Spinal cord (tissue), 10 donors: Measurements from ENCODE around the gene NR2F2. TPM values are rescaled to one million over a fixed set of nuclear protein-coding genes. Genes with fewer than 3 reads are reported as not detected.

Experiments
- DNase-seq, 6 donors: peaks; one replicate each; pipeline versions ENCODE4 v3.0.0 to v3.0.0-alpha.2; 2013 to 2015; ENCODE audit warnings: low spot score in 6 of 6, low read depth in 4 of 6
- H3K27ac ChIP-seq: one replicate; pipeline ENCODE4 v1.5.1; 2013; ENCODE audit warnings: low read depth, low read length, control low read depth
- H3K27me3 ChIP-seq: one replicate; pipeline ENCODE4 v1.6.1; 2013; ENCODE audit warnings: low read length; ENCODE audit not compliant: control insufficient read depth, insufficient read depth
- H3K36me3 ChIP-seq: one replicate; pipeline ENCODE4 v1.6.1; 2013; ENCODE audit warnings: low read length; ENCODE audit not compliant: control insufficient read depth, insufficient read depth
- H3K4me1 ChIP-seq: one replicate; pipeline ENCODE4 v1.6.1; 2013; ENCODE audit warnings: low read length; ENCODE audit not compliant: control insufficient read depth, insufficient read depth
- H3K4me3 ChIP-seq: one replicate; pipeline ENCODE4 v1.5.1; 2013; ENCODE audit warnings: low read depth, low read length, control low read depth
- H3K9me3 ChIP-seq: one replicate; pipeline ENCODE4 v1.6.1; 2013; ENCODE audit warnings: low read length; ENCODE audit not compliant: control insufficient read depth, insufficient read depth
- WGBS: methylation state at CpG from one replicate; pipeline ENCODE4 v1.1.5; 2013; ENCODE audit warnings: missing lambda C conversion rate; ENCODE audit not compliant: insufficient coverage; 5-methylcytosine and 5-hydroxymethylcytosine counted together
- polyA plus RNA-seq, 2 donors: library from polyadenylated mRNA; unstranded; fragments of 120-200 nt; gene quantifications; one replicate each; pipeline ENCODE4 v1.2.1, GENCODE V29; 2013; ENCODE audit not compliant: insufficient read length in 2 of 2
- total RNA-seq, 2 donors: library from RNA; depleted of rRNA in 1 of 2; stranded (reverse); fragments of 120-200 nt in 1 of 2; fragments of >200 nt in 1 of 2; gene quantifications; one replicate each; pipeline versions ENCODE4 v1.2.3 to v1.2.4, GENCODE V29; 2013 to 2014
- donor health status: healthy.

Gene NR2F2
- total and polyA plus RNA-seq, 4 donors = 21.4 to 96.9 (median 67.6) TPM

DNA sequence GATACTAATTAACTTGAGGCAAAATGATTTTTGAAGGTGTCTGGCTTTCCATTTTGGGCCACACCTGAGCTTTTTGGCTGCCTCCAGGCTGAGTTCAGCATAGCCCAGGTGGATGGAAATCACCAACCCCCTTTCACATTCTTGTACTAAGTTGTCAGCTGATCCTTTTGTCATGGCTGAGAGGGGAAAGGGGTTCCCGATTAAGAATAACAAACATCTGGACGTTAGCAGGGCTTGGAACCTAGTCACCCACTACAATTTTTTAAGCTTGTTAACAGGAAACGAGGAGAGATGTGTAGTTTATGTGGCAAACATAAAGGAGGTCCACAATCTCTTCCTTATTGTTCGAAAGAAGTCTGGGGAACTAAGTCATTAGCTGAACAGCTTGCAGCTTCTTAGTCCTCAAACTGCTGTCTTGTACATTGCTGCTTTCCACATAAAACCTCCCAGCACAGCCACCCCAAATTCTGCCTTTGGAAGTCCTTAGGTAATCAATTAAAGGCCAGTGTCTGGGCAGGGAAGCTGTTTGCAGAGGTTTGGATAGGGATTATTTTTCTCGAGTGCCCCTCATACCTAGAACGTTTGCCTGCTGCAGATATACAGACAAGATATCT is 5.0 kb downstream of the NR2F2 start:
- WGBS = no CpG with 5 or more reads among the region's 6 CpGs
- H3K27ac ChIP-seq = peak overlapping the region; percentile 89
- peaks cover 21% of the 10 kb centered on the region for H3K36me3 ChIP-seq
- H3K4me3 ChIP-seq = peak overlapping the region; percentile 88
- H3K4me1 ChIP-seq = peaks cover 21% of the 10 kb centered on the region
- peaks cover 5% of the 10 kb centered on the region for H3K27me3 ChIP-seq
- peak in 1 of 6 donors; percentile 48 for DNase-seq
- no peaks in the 10 kb centered on the region for H3K9me3 ChIP-seq

DNA sequence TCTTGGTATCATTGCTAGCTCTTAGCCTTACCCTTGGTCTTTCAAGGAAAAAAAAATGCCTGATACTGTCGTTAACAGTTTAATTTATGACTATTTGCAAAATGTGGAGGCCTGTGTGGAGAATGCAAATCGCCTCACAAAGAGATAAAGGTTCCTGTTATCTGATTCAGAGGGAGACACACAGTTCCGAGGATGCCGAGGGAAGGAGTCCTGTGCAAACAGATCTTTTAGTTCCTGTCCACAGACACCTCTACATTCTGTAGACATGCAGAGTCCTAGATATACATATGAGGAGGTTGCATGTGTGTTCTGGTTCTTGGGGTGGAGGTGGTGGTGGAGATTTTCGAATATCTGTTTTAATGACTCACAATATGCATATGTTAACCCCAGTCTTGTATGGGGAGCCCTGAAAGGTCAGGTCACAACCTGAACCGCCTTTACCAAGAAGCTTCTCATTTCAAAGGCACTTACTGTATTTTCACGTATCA is 5.7 kb downstream of the NR2F2 start:
- Histone ChIP-seq H3K36me3 (peaks cover 21% of the 10 kb centered on the region), H3K4me1 (peaks cover 21% of the 10 kb centered on the region), H3K27me3 (peaks cover 5% of the 10 kb centered on the region), H3K27ac (peak overlapping the region; percentile 89), H3K9me3 (no peaks in the 10 kb centered on the region), H3K4me3 (peak overlapping the region; percentile 88)
- WGBS = 18% methylated on average over 3 of the region's 7 CpGs
- peak in 1 of 6 donors; percentile 65 for DNase-seq

DNA sequence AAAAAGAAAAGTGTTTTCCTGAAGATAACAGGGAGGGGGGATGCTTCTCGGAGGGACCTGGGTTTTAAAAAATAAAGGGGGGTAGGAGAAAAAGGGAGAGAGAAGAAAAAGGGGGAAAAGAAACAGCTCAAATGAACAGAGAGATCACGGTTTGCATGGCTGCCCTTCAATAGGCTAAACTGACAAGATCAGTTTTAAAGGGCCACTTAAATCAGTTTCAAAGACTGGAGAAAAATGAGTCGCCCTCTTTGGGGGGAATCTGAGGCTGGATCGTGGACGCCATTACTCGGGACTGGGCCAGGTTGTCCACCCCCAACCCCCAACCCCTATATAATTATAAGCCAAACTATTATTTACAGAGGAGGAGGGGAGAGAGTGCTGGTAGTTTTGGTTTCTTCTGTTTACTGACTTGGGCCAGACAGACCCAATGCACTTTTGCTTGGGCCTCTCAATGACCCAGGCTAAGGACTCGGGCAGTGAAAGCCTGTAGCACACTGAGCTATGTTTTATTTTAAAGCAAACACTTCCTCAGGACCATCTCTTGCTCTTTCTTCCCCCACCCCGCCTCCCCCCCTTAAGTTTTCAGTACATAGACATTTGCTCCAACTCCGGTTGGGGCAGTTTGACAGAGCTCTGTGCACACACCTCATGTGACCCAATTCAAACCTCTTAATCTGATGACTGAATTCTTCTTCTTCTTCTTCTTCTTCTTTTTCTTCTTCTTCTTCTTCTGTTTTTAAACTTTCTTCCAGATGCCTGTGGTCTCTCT is 6.3 kb downstream of the NR2F2 start:
- peak overlapping the region; percentile 88 for H3K4me3 ChIP-seq
- H3K4me1 ChIP-seq = peaks cover 22% of the 10 kb centered on the region
- DNase-seq = peak in 1 of 6 donors; percentile 70
- no peaks in the 10 kb centered on the region for H3K9me3 ChIP-seq
- H3K27me3 ChIP-seq = peaks cover 5% of the 10 kb centered on the region
- peak overlapping the region; percentile 89 for H3K27ac ChIP-seq
- WGBS = 12% methylated on average over 6 of the region's 9 CpGs
- H3K36me3 ChIP-seq = peaks cover 21% of the 10 kb centered on the region

DNA sequence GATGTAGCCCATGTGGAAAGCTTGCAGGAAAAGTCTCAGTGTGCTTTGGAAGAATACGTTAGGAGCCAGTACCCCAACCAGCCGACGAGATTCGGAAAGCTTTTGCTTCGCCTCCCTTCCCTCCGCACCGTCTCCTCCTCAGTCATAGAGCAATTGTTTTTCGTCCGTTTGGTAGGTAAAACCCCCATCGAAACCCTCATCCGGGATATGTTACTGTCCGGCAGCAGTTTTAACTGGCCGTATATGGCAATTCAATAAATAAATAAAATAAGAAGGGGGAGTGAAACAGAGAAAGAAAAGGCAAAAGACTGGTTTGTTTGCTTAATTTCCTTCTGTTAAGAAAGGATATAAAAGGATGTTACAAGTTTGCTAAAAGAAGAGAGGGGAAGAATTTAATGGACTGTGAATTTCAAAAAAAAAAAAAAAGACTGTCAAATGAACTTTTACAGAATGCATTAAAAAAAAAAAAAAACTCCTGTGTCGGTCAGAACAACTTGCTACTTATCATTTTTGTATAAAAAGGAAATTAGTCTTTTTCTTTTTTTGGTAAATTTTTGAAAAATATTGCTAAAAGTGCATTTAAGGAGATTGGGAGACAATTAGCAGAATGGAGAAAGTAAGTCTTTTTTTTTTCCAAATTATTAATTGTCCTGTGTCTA is 7.0 kb downstream of the NR2F2 start:
- H3K4me3 ChIP-seq = peak overlapping the region; percentile 88
- H3K9me3 ChIP-seq = no peaks in the 10 kb centered on the region
- H3K27ac ChIP-seq = peak overlapping the region; percentile 89
- H3K4me1 ChIP-seq = peaks cover 22% of the 10 kb centered on the region
- WGBS = 14% methylated on average over 8 of the region's 14 CpGs
- DNase-seq = no peak
- H3K36me3 ChIP-seq = peaks cover 21% of the 10 kb centered on the region
- peaks cover 5% of the 10 kb centered on the region for H3K27me3 ChIP-seq

DNA sequence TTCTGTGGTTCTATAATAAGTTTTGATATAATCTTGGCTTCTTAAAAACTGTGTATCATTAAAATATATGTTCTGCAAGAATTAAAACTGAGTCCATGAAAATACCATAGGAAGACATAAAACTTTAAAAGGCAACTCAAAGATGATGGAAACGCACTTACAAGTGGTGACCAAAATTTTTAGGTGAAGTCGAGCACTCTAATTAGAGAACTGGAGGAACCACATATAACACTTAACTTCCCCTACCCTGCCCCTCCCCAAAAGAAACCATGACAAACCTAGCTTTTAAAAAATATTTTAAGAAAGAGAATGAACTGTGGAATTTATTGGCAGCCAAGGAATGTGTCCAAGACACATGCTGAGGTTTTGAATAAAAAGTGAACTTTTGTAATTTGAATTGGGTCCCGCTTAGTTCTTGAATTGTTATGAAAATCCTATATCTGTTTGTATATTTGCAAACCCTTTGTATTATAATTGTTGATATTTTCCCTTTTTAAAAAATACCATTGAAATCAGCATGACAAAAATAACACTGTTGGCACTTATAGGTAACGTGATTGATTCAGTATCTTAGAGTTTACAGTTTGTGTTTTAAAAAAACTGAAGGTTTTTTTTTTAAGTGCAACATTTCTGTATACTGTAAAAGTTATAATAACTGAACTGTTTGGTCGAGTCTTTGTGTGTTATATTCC is 7.7 kb downstream of the NR2F2 start:
- no peak for DNase-seq
- 63% methylated on average over 1 of the region's 5 CpGs for WGBS
- Histone ChIP-seq H3K4me1 (peaks cover 29% of the 10 kb centered on the region), H3K27ac (peak overlapping the region; percentile 89), H3K4me3 (peak overlapping the region; percentile 88), H3K27me3 (peaks cover 5% of the 10 kb centered on the region), H3K36me3 (peaks cover 18% of the 10 kb centered on the region), H3K9me3 (no peaks in the 10 kb centered on the region)

DNA sequence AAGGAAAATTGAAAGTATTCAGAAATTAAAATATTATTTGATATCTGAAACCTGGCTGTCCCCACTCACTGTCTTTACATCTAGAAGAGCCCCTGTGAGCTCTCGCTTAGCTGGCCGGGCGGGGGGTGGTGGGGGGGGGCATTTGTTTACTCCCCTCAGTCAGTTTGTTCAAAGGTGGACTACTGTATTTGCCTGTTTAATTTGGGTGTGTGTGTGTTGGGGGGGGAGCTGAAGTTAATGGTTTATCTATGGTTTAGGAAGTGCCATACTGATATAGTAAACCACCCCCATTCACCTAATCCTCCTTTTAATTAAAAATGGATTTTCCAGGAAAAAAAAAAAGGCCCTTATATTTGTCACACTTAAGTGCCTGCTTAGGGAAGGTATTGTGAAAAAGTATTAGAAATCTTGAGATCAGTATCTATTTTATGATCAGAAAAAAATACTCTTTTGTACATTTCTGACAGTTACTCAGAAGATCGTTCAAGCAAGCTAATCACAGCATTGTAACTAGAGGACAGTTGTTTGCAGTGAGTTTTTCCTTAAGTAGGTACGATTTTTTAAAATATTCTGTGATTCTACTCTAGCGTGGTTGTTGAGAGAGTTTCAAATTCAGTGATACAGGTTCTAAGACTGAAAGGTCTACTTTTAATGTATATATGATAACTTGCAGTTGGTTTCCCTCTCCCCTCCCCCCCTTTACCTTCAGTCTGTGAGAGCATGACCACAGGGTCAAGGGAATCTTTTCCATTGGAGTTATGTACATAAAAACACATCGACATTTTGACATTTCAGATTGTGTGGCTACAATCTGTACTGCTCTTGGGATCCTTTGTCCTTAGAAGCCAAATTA is 8.5 kb downstream of the NR2F2 start:
- WGBS = no CpG with 5 or more reads among the region's 7 CpGs
- Histone ChIP-seq H3K9me3 (no peaks in the 10 kb centered on the region), H3K36me3 (peaks cover 18% of the 10 kb centered on the region), H3K4me3 (peak overlapping the region; percentile 88), H3K27me3 (peaks cover 4% of the 10 kb centered on the region), H3K27ac (peak overlapping the region; percentile 89), H3K4me1 (peaks cover 31% of the 10 kb centered on the region)
- no peak for DNase-seq

DNA sequence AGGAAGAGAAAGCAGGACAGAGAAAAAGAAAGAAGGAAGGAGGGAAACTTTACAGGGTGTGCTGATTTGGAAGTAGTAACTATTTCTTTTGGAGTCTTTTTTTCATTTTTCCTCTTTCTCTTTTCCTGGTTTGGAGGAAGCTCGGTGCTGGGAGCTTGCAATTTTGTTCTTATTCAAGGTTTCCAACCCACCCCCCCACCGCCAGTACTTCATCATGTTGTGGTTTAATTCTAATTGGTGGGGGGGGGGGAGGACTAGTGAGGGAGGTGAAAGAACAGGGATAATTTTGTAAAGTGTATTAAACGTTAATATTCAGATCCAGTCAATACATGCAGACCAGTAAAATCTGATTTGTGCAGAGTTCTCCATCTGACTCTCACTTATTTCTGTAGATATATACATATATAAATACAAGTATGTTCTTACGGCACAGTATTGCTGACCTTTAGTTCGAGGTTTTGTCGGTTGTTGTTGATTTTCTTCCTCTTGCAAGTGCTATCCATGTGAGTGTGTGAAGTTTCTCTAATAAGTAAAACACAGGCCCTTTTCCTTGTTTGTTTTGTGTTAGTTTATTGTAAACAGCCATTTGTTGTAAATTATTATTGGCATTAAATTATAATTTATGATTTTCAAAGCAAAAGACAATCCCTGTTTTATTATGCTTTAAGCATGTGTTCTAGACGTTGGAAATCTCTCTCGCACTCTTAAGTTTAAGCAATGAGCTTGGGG is 9.3 kb downstream of the NR2F2 start:
- H3K4me3 ChIP-seq = peak overlapping the region; percentile 88
- peak in 1 of 6 donors; percentile 69 for DNase-seq
- peaks cover 13% of the 10 kb centered on the region for H3K36me3 ChIP-seq
- H3K9me3 ChIP-seq = no peaks in the 10 kb centered on the region
- no CpG with 5 or more reads among the region's 8 CpGs for WGBS
- peak overlapping the region; percentile 89 for H3K27ac ChIP-seq
- peaks cover 4% of the 10 kb centered on the region for H3K27me3 ChIP-seq
- H3K4me1 ChIP-seq = peaks cover 32% of the 10 kb centered on the region

DNA sequence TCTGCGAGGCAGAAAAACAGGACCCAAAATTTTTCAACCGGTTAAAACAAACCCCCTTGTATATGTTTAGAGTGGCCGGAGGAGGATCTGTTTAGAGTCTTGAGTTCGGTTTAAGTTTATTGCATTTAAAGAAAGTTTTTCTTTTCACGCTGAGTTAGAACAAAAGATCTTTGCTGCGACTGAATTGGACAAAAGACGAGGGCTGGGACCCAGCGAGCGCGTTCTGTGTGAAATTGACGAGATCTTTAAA is 9.8 kb downstream of the NR2F2 start:
- Histone ChIP-seq H3K27me3 (peaks cover 4% of the 10 kb centered on the region), H3K27ac (peak overlapping the region; percentile 89), H3K9me3 (no peaks in the 10 kb centered on the region), H3K36me3 (peaks cover 12% of the 10 kb centered on the region), H3K4me3 (peak overlapping the region; percentile 88), H3K4me1 (peaks cover 35% of the 10 kb centered on the region)
- DNase-seq = peak in 1 of 6 donors; percentile 81
- WGBS = 2% methylated on average over 8 of the region's 11 CpGs
